Activated CD4-positive, alpha-beta T cell treated with anti-CD3 and anti-CD28 coated beads, Interleukin-2, amount 10 ng/mL, durations not matched to agents 7 days and 5 days (primary cell): ENCODE results near the gene CAMK2G. TPM values are rescaled to one million over a fixed set of nuclear protein-coding genes. Genes with fewer than 3 reads are reported as not detected.
"Not testable (repeated sequence)": the region's sequence is repeated elsewhere in the genome, so short reads cannot be mapped to it uniquely, and the experiment has no call there.

Experiments used
- CTCF ChIA-PET: fragments of 350-600 bp; sonication (Branson Sonifier 250); formaldehyde crosslinking; loops from one replicate; lab custom pipeline; 2021; ENCODE audit warnings: antibody characterized with exemption; lab: Charles Lee
- POLR2A ChIA-PET: fragments of 350-600 bp; sonication (Branson Sonifier 250); formaldehyde crosslinking; loops from one replicate; lab custom pipeline; 2021; ENCODE audit warnings: antibody characterized with exemption; lab: Charles Lee
- DNase-seq: peaks from one replicate; pipeline ENCODE4 v3.0.0-alpha.2; 2020
- H3K27ac Mint-ChIP-seq: one replicate; pipeline ENCODE4 v1.8.0; 2021; ENCODE audit warnings: mild to moderate bottlenecking, moderate library complexity, mixed read lengths
- H3K27me3 Mint-ChIP-seq: one replicate; pipeline ENCODE4 v1.8.0; 2021; ENCODE audit warnings: mixed read lengths
- H3K36me3 Mint-ChIP-seq: one replicate; pipeline ENCODE4 v1.8.0; 2021; ENCODE audit warnings: low read depth, mixed read lengths
- H3K4me1 Mint-ChIP-seq: one replicate; pipeline ENCODE4 v1.8.0; 2021; ENCODE audit warnings: mixed read lengths
- H3K4me3 Mint-ChIP-seq: one replicate; pipeline ENCODE4 v1.8.0; 2021; ENCODE audit warnings: mild to moderate bottlenecking, moderate library complexity, mixed read lengths
- H3K9me3 Mint-ChIP-seq: one replicate; pipeline ENCODE4 v1.8.0; 2021; ENCODE audit warnings: mixed read lengths
- total RNA-seq, 2 experiments: library from RNA; stranded (reverse); gene quantifications; one replicate each; pipeline ENCODE4 v1.2.3, GENCODE V29; 2021

CAMK2G gene
- total RNA-seq: 10 to 100 TPM; 54.4 to 55.8 TPM

- H3K4me3 Mint-ChIP-seq: peak within 1 kb of the TSS; percentile 77
- no peaks in the 10 kb centered on the region for H3K27me3 Mint-ChIP-seq
- ChIA-PET CTCF (interaction anchor here (1.1 to 9.9 kb wide), 4 partner anchors 13 to 61 kb away, joined by 3 to 212 read pairs (median 4); no protein-coding TSS in a partner anchor), POLR2A (no interaction called here)
- peaks cover 37% of the 10 kb centered on the region for H3K36me3 Mint-ChIP-seq
- H3K27ac Mint-ChIP-seq: peak within 1 kb of the TSS; percentile 89
- H3K4me1 Mint-ChIP-seq: peaks cover 66% of the 10 kb centered on the region
- H3K9me3 Mint-ChIP-seq: no peaks in the 10 kb centered on the region
- DNase-seq: peak; percentile 88
These were observed at the start of gene CAMK2G for GRCh38 chr10:73874267-73875138. CAMK2G (minus strand) TSS chr10:73874555; CDS start chr10:73874461, 94 bp downstream.

DNA sequence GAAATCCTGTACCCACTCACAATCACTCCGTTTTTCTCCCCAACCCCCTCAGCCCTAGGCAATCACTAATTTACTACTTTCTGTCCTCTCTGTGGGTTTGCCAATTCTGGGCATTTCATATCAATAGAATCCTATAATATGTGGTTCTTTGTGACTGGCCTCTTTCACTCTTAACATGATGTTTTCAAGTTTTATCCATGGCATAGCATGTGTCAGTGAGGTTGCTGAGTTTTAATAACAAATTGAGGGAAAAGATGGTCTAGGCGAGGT lies 48.4 kb upstream of the CAMK2G start:
- POLR2A ChIA-PET: no interaction called here
- peaks cover 27% of the 10 kb centered on the region for H3K4me1 Mint-ChIP-seq
- CTCF ChIA-PET: interaction anchor here (1.7 kb wide), 1 partner anchor 10 kb away, joined by 3 read pairs; no protein-coding TSS in a partner anchor
- H3K9me3 Mint-ChIP-seq: peaks cover 5% of the 10 kb centered on the region
- H3K36me3 Mint-ChIP-seq: peaks cover 6% of the 10 kb centered on the region
- H3K4me3 Mint-ChIP-seq: no peak overlapping the region
- peaks cover 50% of the 10 kb centered on the region for H3K27me3 Mint-ChIP-seq
- DNase-seq: no peak
- no peak overlapping the region for H3K27ac Mint-ChIP-seq

DNA sequence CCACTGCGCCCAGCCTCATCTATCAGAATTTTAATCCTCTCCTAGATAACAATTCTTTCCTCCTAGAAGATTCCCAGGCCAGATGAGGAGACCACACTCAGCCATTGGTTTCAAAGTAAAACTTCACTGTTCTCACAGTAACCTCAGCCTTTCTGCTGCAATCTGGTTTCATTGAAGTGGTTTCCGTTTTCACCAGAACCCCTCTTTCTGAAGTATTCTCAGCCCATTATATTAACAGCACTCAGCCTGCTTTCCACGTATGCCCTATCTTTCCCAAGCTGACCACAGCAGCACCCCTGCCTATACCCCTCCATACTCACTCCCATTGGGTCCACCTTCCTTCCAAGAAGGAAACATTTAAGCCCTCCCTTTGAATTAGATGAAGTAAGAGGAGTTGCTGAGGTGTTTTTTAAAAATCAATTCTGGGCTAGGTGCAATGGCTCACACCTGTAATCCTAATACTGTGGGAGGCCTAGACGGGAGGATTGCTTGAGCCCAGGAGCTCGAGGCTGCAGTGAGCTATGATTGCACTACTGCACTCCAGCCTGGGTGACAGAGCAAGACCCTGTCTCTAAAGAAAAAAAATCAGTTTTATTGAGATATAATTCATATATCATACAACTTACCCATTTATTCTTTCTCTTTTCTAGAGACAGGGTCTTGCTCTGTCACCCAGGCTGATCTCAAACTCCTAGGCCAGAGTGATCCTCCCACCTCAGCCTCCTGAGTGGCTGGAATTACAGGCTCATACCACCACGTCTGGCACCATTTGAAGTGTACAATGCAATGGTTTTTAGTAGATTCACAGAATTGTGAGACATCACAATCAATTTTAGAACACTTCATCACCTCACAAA lies 47.9 kb upstream of the CAMK2G start:
- Mint-ChIP-seq H3K9me3 (peaks cover 9% of the 10 kb centered on the region), H3K36me3 (peaks cover 6% of the 10 kb centered on the region), H3K27ac (peak overlapping the region; percentile 0), H3K4me3 (peak overlapping the region; percentile 36), H3K27me3 (peaks cover 44% of the 10 kb centered on the region), H3K4me1 (peaks cover 29% of the 10 kb centered on the region)
- ChIA-PET POLR2A (no interaction called here), CTCF (interaction anchor here (1.0 to 1.7 kb wide), 2 partner anchors 9 to 56 kb away, joined by 3 read pairs; no protein-coding TSS in a partner anchor)
- DNase-seq: peak; percentile 62

- ChIA-PET CTCF (interaction anchor here (0.6 to 4.3 kb wide), 6 partner anchors 8 to 84 kb away, joined by 3 to 17 read pairs (median 5); partner anchors contain the start of gene PLAU), POLR2A (no interaction called here)
- H3K4me1 Mint-ChIP-seq: peaks cover 31% of the 10 kb centered on the region
- peak overlapping the region; percentile 76 for H3K27ac Mint-ChIP-seq
- peaks cover 9% of the 10 kb centered on the region for H3K9me3 Mint-ChIP-seq
- H3K36me3 Mint-ChIP-seq: peaks cover 8% of the 10 kb centered on the region
- peaks cover 31% of the 10 kb centered on the region for H3K27me3 Mint-ChIP-seq
- H3K4me3 Mint-ChIP-seq: no peak overlapping the region
- peak; percentile 12 for DNase-seq
These were observed 45.7 kb upstream of the CAMK2G start for GRCh38 chr10:73920089-73920488.

- CTCF ChIA-PET: interaction anchor here (0.9 to 4.3 kb wide), 8 partner anchors 9 to 37 kb away, joined by 3 to 17 read pairs (median 4); partner anchors contain the start of gene PLAU
- POLR2A ChIA-PET, H3K36me3 Mint-ChIP-seq, DNase-seq, H3K9me3 Mint-ChIP-seq, H3K4me3 Mint-ChIP-seq, H3K27ac Mint-ChIP-seq: not testable (repeated sequence)
- Mint-ChIP-seq H3K4me1 (peaks cover 31% of the 10 kb centered on the region), H3K27me3 (peaks cover 26% of the 10 kb centered on the region)
These were observed 45.1 kb upstream of the CAMK2G start for GRCh38 chr10:73919481-73919880.

DNA sequence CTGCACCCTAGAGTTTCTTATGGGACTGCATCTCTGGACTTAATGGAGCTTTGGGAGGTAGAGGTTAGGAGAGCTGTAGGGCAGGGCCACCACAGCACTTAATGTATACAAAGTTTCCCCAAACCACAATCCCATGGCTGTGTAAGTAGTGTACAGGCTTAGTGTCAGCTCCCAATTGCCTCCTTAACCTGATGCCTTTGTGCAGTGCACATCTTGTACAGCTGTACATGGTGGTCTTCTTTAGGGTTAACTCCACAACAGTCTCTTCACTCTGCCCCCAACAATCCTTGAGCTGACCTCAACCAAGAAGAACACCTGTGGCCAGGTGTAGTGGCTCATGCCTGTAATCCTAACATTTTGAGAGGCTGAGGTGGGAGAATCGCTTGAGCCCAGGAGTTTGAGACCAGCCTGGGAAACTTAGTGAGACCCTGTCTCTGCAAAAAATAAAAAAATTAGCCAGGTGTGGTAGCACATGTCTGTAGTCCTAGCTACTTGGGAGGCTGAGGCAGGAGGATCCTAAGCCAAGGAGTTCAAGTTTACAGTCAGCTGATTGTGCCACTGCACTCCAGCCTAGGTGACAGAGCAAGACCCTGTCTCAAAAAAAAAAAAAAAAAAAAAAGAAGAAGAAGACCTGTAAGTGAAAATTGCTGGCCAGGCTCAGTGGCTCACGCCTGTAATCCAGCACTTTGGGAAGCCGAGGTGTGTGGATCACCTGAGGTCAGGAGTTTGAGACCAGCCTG lies 43.4 kb upstream of the CAMK2G start:
- Mint-ChIP-seq H3K27ac (no peak overlapping the region), H3K36me3 (peaks cover 8% of the 10 kb centered on the region), H3K4me3 (no peak overlapping the region), H3K4me1 (peaks cover 26% of the 10 kb centered on the region), H3K27me3 (peaks cover 31% of the 10 kb centered on the region), H3K9me3 (peaks cover 9% of the 10 kb centered on the region)
- CTCF ChIA-PET: interaction anchor here (0.8 to 4.3 kb wide), 6 partner anchors 11 to 32 kb away, joined by 3 to 18 read pairs (median 4); no protein-coding TSS in a partner anchor
- no peak for DNase-seq
- POLR2A ChIA-PET: no interaction called here

DNA sequence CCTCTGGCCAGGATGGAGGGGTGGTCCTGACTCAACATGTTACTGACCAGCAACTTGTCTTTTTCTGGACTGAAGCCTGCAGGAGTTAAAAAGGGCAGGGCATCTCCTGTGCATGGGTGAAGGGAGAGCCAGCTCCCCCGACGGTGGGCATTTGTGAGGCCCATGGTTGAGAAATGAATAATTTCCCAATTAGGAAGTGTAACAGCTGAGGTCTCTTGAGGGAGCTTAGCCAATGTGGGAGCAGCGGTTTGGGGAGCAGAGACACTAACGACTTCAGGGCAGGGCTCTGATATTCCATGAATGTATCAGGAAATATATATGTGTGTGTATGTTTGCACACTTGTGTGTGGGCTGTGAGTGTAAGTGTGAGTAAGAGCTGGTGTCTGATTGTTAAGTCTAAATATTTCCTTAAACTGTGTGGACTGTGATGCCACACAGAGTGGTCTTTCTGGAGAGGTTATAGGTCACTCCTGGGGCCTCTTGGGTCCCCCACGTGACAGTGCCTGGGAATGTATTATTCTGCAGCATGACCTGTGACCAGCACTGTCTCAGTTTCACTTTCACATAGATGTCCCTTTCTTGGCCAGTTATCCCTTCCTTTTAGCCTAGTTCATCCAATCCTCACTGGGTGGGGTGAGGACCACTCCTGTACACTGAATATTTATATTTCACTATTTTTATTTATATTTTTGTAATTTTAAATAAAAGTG lies 42.6 kb upstream of the CAMK2G start:
- ChIA-PET POLR2A (no interaction called here), CTCF (interaction anchor here (1.0 to 4.3 kb wide), 8 partner anchors 11 to 37 kb away, joined by 3 to 18 read pairs (median 4); no protein-coding TSS in a partner anchor)
- Mint-ChIP-seq H3K4me1 (peaks cover 20% of the 10 kb centered on the region), H3K9me3 (peaks cover 9% of the 10 kb centered on the region), H3K4me3 (no peak overlapping the region), H3K36me3 (peaks cover 8% of the 10 kb centered on the region), H3K27me3 (peaks cover 34% of the 10 kb centered on the region), H3K27ac (no peak overlapping the region)
- no peak for DNase-seq

DNA sequence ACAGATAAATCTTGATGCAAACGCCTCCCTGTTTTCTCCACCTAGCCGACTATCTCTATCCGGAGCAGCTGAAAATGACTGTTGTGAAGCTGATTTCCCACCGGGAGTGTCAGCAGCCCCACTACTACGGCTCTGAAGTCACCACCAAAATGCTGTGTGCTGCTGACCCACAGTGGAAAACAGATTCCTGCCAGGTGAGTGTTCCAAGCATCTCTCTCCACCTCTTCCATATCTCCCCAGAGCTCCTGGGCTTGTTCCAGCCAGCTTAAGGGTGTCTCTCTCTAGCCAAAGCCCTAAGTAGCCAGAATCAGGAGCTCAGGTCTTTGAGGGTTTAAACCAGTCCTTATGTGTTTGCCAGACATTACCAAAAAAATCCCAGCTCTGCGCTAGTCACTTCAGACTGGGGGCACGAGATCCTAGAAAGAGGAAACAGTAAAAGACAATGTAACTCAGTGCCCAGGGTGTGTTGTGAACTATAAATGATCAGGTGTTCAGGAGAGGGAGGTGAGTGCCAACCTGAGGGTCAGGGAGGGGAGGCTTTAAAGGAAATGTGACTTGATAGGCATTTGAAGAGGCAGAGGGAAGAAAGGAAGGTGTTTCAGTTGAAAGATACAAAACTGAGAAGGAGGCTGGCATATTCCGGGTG lies 41.0 kb upstream of the CAMK2G start:
- Mint-ChIP-seq H3K4me3 (no peak overlapping the region), H3K36me3 (peaks cover 8% of the 10 kb centered on the region), H3K4me1 (peaks cover 24% of the 10 kb centered on the region), H3K27ac (no peak overlapping the region), H3K27me3 (peaks cover 46% of the 10 kb centered on the region), H3K9me3 (peaks cover 9% of the 10 kb centered on the region)
- DNase-seq: no peak
- POLR2A ChIA-PET: no interaction called here
- CTCF ChIA-PET: interaction anchor here (1.2 to 2.6 kb wide), 5 partner anchors 9 to 29 kb away, joined by 3 to 12 read pairs (median 3); no protein-coding TSS in a partner anchor

- H3K36me3 Mint-ChIP-seq: peaks cover 4% of the 10 kb centered on the region
- ChIA-PET CTCF (interaction anchor here (1.0 to 2.6 kb wide), 4 partner anchors 8 to 34 kb away, joined by 3 to 12 read pairs (median 3); no protein-coding TSS in a partner anchor), POLR2A (no interaction called here)
- peaks cover 30% of the 10 kb centered on the region for H3K4me1 Mint-ChIP-seq
- H3K27me3 Mint-ChIP-seq: peaks cover 48% of the 10 kb centered on the region
- peaks cover 9% of the 10 kb centered on the region for H3K9me3 Mint-ChIP-seq
- H3K4me3 Mint-ChIP-seq: no peak overlapping the region
- no peak overlapping the region for H3K27ac Mint-ChIP-seq
- DNase-seq: no peak
These were observed 39.7 kb upstream of the CAMK2G start for GRCh38 chr10:73914036-73914435.

DNA sequence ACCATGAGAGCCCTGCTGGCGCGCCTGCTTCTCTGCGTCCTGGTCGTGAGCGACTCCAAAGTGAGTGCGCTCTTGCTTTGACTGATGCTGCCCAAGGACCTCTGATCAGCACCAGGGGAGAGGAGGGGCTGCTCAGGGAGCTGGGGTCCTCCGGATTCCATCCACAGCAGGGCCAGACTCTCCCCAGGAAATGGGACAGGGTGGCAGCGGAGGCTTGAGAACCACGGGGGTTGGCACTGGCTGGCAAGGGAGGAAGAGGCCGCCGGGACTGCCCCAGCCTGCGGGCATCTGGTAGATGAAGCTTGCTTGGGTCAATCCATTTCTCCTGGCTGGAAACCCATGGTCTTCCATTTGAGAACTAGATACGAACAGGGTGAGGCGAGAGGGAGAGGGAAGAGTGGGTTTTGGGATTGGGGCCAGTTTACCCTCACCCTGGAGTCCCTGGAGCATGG lies 37.2 kb upstream of the CAMK2G start:
- peaks cover 44% of the 10 kb centered on the region for H3K4me1 Mint-ChIP-seq
- CTCF ChIA-PET: interaction anchor here (0.5 to 1.9 kb wide), 4 partner anchors 16 to 88 kb away, joined by 4 to 6 read pairs (median 6); no protein-coding TSS in a partner anchor
- H3K4me3 Mint-ChIP-seq: peak overlapping the region; percentile 78
- peaks cover 53% of the 10 kb centered on the region for H3K27me3 Mint-ChIP-seq
- no peaks in the 10 kb centered on the region for H3K9me3 Mint-ChIP-seq
- H3K36me3 Mint-ChIP-seq: peaks cover 4% of the 10 kb centered on the region
- POLR2A ChIA-PET: interaction anchor here (0.6 kb wide), 1 partner anchor 131 kb away, joined by 8 read pairs; no protein-coding TSS in a partner anchor
- no peak overlapping the region for H3K27ac Mint-ChIP-seq
- no peak for DNase-seq
